Smooth muscle cell (in vitro differentiated cells): ENCODE results near the gene PIH1D1. TPM values are rescaled to one million over a fixed set of nuclear protein-coding genes. Genes with fewer than 3 reads are reported as not detected.

Experiments used
- DNase-seq: peaks from one replicate; lab custom pipeline; 2025; ENCODE audit not compliant: unreplicated experiment; lab: John Stamatoyannopoulos, UW
- H2AFZ ChIP-seq: fragments of 200-600 bp; sonication (generic); 2 replicates; pipeline ENCODE4 v1.6.0; 2016; ENCODE audit warnings: antibody characterized with exemption, low read depth, mild to moderate bottlenecking
- H3F3A ChIP-seq: fragments of 200-600 bp; sonication (generic); 2 replicates; pipeline ENCODE4 v1.6.0; 2017; ENCODE audit warnings: antibody characterized with exemption, low read depth
- H3K27ac ChIP-seq: fragments of 200-600 bp; sonication (generic); 2 replicates; pipeline ENCODE4 v1.5.1; 2016; ENCODE audit warnings: low read depth, mild to moderate bottlenecking
- H3K27me3 ChIP-seq: fragments of 200-600 bp; sonication (generic); 2 replicates; pipeline ENCODE4 v1.6.1; 2016; ENCODE audit warnings: low read depth, mild to moderate bottlenecking
- H3K36me3 ChIP-seq: fragments of 200-600 bp; sonication (generic); 2 replicates; pipeline ENCODE4 v1.5.1; 2016; ENCODE audit warnings: low read depth
- H3K4me1 ChIP-seq: fragments of 200-600 bp; sonication (generic); 2 replicates; pipeline ENCODE4 v1.5.1; 2016; ENCODE audit warnings: low read depth
- H3K4me2 ChIP-seq: fragments of 200-600 bp; sonication (generic); 2 replicates; pipeline ENCODE4 v1.6.0; 2016; ENCODE audit warnings: mild to moderate bottlenecking
- H3K4me3 ChIP-seq: fragments of 200-600 bp; sonication (generic); 2 replicates; pipeline ENCODE4 v1.5.1; 2016; ENCODE audit warnings: mild to moderate bottlenecking
- H3K79me2 ChIP-seq: fragments of 200-600 bp; sonication (generic); 2 replicates; pipeline ENCODE4 v1.6.0; 2016; ENCODE audit warnings: low read depth, mild to moderate bottlenecking
- H3K9ac ChIP-seq: fragments of 200-600 bp; sonication (generic); 2 replicates; pipeline ENCODE4 v1.6.0; 2016; ENCODE audit warnings: low read depth
- H3K9me3 ChIP-seq: fragments of 200-600 bp; sonication (generic); replicated peaks from 2 replicates; pipeline ENCODE4 v1.5.1; 2016; ENCODE audit warnings: low read depth
- H4K20me1 ChIP-seq: fragments of 200-600 bp; sonication (generic); 2 replicates; pipeline ENCODE4 v1.6.0; 2016; ENCODE audit warnings: low read depth
- CTCF ChIP-seq: fragments of 200-600 bp; sonication (generic); IDR thresholded peaks from 2 replicates; pipeline ENCODE4 v1.5.1; 2017; ENCODE audit warnings: borderline replicate concordance, mild to moderate bottlenecking, antibody characterized with exemption; ENCODE audit not compliant: insufficient read depth, poor library complexity, severe bottlenecking
- WGBS: methylation state at CpG from one replicate; pipeline ENCODE4 v1.1.7; 2016; ENCODE audit warnings: low lambda C conversion rate; 5-methylcytosine and 5-hydroxymethylcytosine counted together
- polyA plus RNA-seq: library from polyadenylated mRNA; unstranded; fragments of >200 nt; fragmentation: Nextera tagmentation; extraction: Ambion mirVana; gene quantifications from 2 replicates; pipeline ENCODE4 v1.2.1, GENCODE V29; 2016
- total RNA-seq: library from RNA; depleted of rRNA; stranded (reverse); fragments of >200 nt; gene quantifications from 2 replicates; pipeline ENCODE4 v1.2.3, GENCODE V29; 2014

The PIH1D1 gene
- total and polyA plus RNA-seq, 2 experiments from 2014 or later, result 77.1 to 89.8 TPM

GRCh38 chr19:49439836-49440235, 11.8 kb downstream of the PIH1D1 start:
- WGBS, result 68% methylated on average over 6 of the region's 6 CpGs
- Histone ChIP-seq H3K27ac (no peak overlapping the region), H2AFZ (no peak overlapping the region), H3K36me3 (no peaks in the 10 kb centered on the region), H3K4me1 (peaks cover 6% of the 10 kb centered on the region), H3K9ac (no peak overlapping the region), H3K9me3 (no peaks in the 10 kb centered on the region), H3K4me2 (no peak overlapping the region), H3K27me3 (peaks cover 76% of the 10 kb centered on the region), H3K4me3 (no peak overlapping the region), H4K20me1 (no peaks in the 10 kb centered on the region), H3F3A (peaks cover 8% of the 10 kb centered on the region), H3K79me2 (no peaks in the 10 kb centered on the region)
- DNase-seq, result no peak
- TF ChIP-seq CTCF, result no peak

- peaks cover 6% of the 10 kb centered on the region for H3K4me1 ChIP-seq
- H3K9ac ChIP-seq, result no peak overlapping the region
- 28% methylated on average over 4 of the region's 6 CpGs for WGBS
- no peak for DNase-seq
- H3K36me3 ChIP-seq, result no peaks in the 10 kb centered on the region
- no peak overlapping the region for H3K4me3 ChIP-seq
- peaks cover 92% of the 10 kb centered on the region for H3K27me3 ChIP-seq
- no peak overlapping the region for H3K4me2 ChIP-seq
- H3K79me2 ChIP-seq, result no peaks in the 10 kb centered on the region
- no peak overlapping the region for H2AFZ ChIP-seq
- H3K9me3 ChIP-seq, result no peaks in the 10 kb centered on the region
- H3F3A ChIP-seq, result peaks cover 8% of the 10 kb centered on the region
- H4K20me1 ChIP-seq, result no peaks in the 10 kb centered on the region
- H3K27ac ChIP-seq, result no peak overlapping the region
- no peak for TF ChIP-seq CTCF
These were observed 13.4 kb downstream of the PIH1D1 start for GRCh38 chr19:49438261-49438660.

GRCh38 chr19:49437231-49437630, 14.4 kb downstream of the PIH1D1 start:
- Histone ChIP-seq H4K20me1 (no peaks in the 10 kb centered on the region), H3K79me2 (no peaks in the 10 kb centered on the region), H3K4me3 (no peak overlapping the region), H3K36me3 (no peaks in the 10 kb centered on the region), H2AFZ (no peak overlapping the region), H3K9ac (no peak overlapping the region), H3K27me3 (peaks cover 98% of the 10 kb centered on the region), H3K9me3 (no peaks in the 10 kb centered on the region), H3K4me1 (peaks cover 6% of the 10 kb centered on the region), H3K4me2 (no peak overlapping the region), H3F3A (peaks cover 6% of the 10 kb centered on the region), H3K27ac (no peak overlapping the region)
- 46% methylated on average over 7 of the region's 8 CpGs for WGBS
- TF ChIP-seq CTCF, result no peak
- DNase-seq, result no peak

- Histone ChIP-seq H3K4me2 (no peak overlapping the region), H3K27ac (no peak overlapping the region), H3K4me1 (no peaks in the 10 kb centered on the region), H3K79me2 (no peaks in the 10 kb centered on the region), H3F3A (no peaks in the 10 kb centered on the region), H4K20me1 (no peaks in the 10 kb centered on the region), H3K9ac (no peak overlapping the region), H3K27me3 (peaks cover 98% of the 10 kb centered on the region), H2AFZ (no peak overlapping the region), H3K4me3 (no peak overlapping the region), H3K36me3 (no peaks in the 10 kb centered on the region), H3K9me3 (no peaks in the 10 kb centered on the region)
- DNase-seq, result no peak
- no peak for TF ChIP-seq CTCF
- 22% methylated on average over 41 of the region's 42 CpGs for WGBS
These were observed 15.1 kb downstream of the PIH1D1 start for GRCh38 chr19:49436381-49437017.
